K562 (cell line): ENCODE measurements around the gene CNGB1. TPM values are rescaled to one million over a fixed set of nuclear protein-coding genes. Genes with fewer than 3 reads are reported as not detected.

Experiments used
- ATAC-seq: fragments of 200-7000 bp; cut with Tn5 transposase; 3 replicates; pipeline ENCODE4 v1.9.1; 2020; ENCODE audit warnings: moderate library complexity
- BruUV-seq: library from RNA; stranded (reverse); fragments of 400-500 nt; replicated peaks from 2 replicates; lab custom pipeline; 2021; lab: Mats Ljungman, UMichigan
- CTCF ChIA-PET: fragments of 300-600 bp; formaldehyde crosslinking; extraction: SDS; loops from one replicate; lab custom pipeline; 2021; ENCODE audit warnings: low intra/inter-chr PET ratio; lab: Yijun Ruan, JAX
- POLR2A ChIA-PET: fragments of 300-600, 350-650 bp; sonication (Branson Sonifier 250); formaldehyde crosslinking; extraction: SDS; loops from one replicate; lab custom pipeline; 2021; ENCODE audit warnings: antibody characterized with exemption, inconsistent platforms; lab: Yijun Ruan, JAX
- DNase-seq, 4 experiments: peaks; one replicate each; pipeline versions ENCODE4 v3.0.0 to v3.0.0-alpha.2; 2011 to 2018; ENCODE audit warnings: low spot score in 3 of 4, mixed read lengths in 3 of 4; ENCODE audit errors: extremely low read depth in 1 of 4
- FAIRE-seq: peaks from 2 replicates; lab custom pipeline; 2011; peaks lifted over from hg19 to GRCh38; lab: Jason Lieb, UNC
- H2AFZ ChIP-seq: 2 replicates; pipeline ENCODE4 v1.6.0; 2011; ENCODE audit warnings: low read depth, low read length, control low read depth, inconsistent platforms
- H3K27ac ChIP-seq: fragments of 200-600 bp; 3 replicates; pipeline ENCODE4 v1.8.0; 2011; ENCODE audit warnings: low read depth, mild to moderate bottlenecking, control low read depth, inconsistent platforms, low read length, moderate library complexity, mixed read lengths; ENCODE audit errors: extremely low read depth
- H3K27me3 ChIP-seq, 2 experiments: fragments of 300-600 bp in 1 of 2; 2 replicates in 1 of 2; 3 replicates in 1 of 2; pipeline versions ENCODE4 v1.6.0 to v1.8.0; 2011; ENCODE audit warnings: inconsistent platforms in 2 of 2, low read length in 2 of 2, mild to moderate bottlenecking in 1 of 2, mixed read lengths in 1 of 2, moderate library complexity in 1 of 2; ENCODE audit not compliant: control insufficient read depth in 2 of 2, insufficient read depth in 2 of 2
- H3K36me3 ChIP-seq: fragments of 300-600 bp; 3 replicates; pipeline ENCODE4 v1.8.0; 2011; ENCODE audit warnings: mild to moderate bottlenecking, low read length, inconsistent platforms; ENCODE audit not compliant: control insufficient read depth, insufficient read depth
- H3K4me1 ChIP-seq, 2 experiments: fragments of 200-600 bp in 1 of 2; replicated peaks in 1 of 2; 2 replicates in 1 of 2; 3 replicates in 1 of 2; pipeline versions ENCODE4 v1.5.1 to v1.8.0; 2011; ENCODE audit warnings: inconsistent platforms in 2 of 2, low read length in 2 of 2, mild to moderate bottlenecking in 1 of 2, mixed read lengths in 1 of 2, moderate library complexity in 1 of 2; ENCODE audit not compliant: control insufficient read depth in 2 of 2, insufficient read depth in 2 of 2
- H3K4me2 ChIP-seq: 2 replicates; pipeline ENCODE4 v1.6.1; 2011; ENCODE audit warnings: low read length, control low read depth, inconsistent platforms, mixed read lengths; ENCODE audit not compliant: insufficient read depth
- H3K4me3 ChIP-seq: fragments of 200-600 bp; sonication (generic), shearing (Covaris generic); 2 replicates; pipeline ENCODE4 v1.5.1; 2016; ENCODE audit warnings: control low read depth, inconsistent platforms
- H3K79me2 ChIP-seq: fragments of 200-600 bp; 3 replicates; pipeline ENCODE4 v1.8.0; 2011; ENCODE audit warnings: low read length, inconsistent platforms; ENCODE audit not compliant: control insufficient read depth, insufficient read depth
- H3K9ac ChIP-seq, 2 experiments: 2 replicates each; pipeline versions ENCODE4 v1.6.0 to v1.6.1; 2011; ENCODE audit warnings: low read depth in 2 of 2, low read length in 2 of 2, control low read depth in 1 of 2, inconsistent platforms in 1 of 2, mild to moderate bottlenecking in 1 of 2, mixed read lengths in 1 of 2; ENCODE audit not compliant: insufficient read depth in 1 of 2
- H3K9me1 ChIP-seq: one replicate; pipeline ENCODE4 v1.6.0; 2011; ENCODE audit warnings: inconsistent platforms, mild to moderate bottlenecking, low read length, moderate library complexity; ENCODE audit not compliant: control insufficient read depth, insufficient read depth
- H3K9me3 ChIP-seq: replicated peaks from 2 replicates; pipeline ENCODE4 v1.5.1; 2011; ENCODE audit warnings: low read depth, low read length, inconsistent platforms; ENCODE audit not compliant: control insufficient read depth, insufficient read depth
- H4K20me1 ChIP-seq: replicated peaks from 2 replicates; pipeline ENCODE4 v1.6.1; 2011; ENCODE audit warnings: low read length, inconsistent platforms, mixed read lengths; ENCODE audit not compliant: control insufficient read depth, insufficient read depth
- CAMTA2 ChIP-seq: fragments of 250-450 bp; sonication (Bioruptor Pico); conservative IDR thresholded peaks from 2 replicates; pipeline ENCODE4 v1.5.1; 2022
- CBX1 ChIP-seq: sonication (generic); IDR thresholded peaks from 2 replicates; pipeline ENCODE4 v1.6.1; 2016; ENCODE audit warnings: antibody characterized with exemption, low read depth, mild to moderate bottlenecking
- EP400 ChIP-seq: fragments of 450-650 bp; IDR thresholded peaks from 2 replicates; pipeline ENCODE4 v1.6.1; 2017; ENCODE audit warnings: antibody characterized with exemption, mild to moderate bottlenecking, moderate library complexity
- ERF ChIP-seq: fragments of 450-650 bp; formaldehyde crosslinking; IDR thresholded peaks from 2 replicates; pipeline ENCODE4 v1.4.0; 2020; ENCODE audit warnings: mild to moderate bottlenecking, mixed read lengths
- ETV1 ChIP-seq: fragments of 450-650 bp; conservative IDR thresholded peaks from 2 replicates; pipeline ENCODE4 v1.6.1; 2016; ENCODE audit warnings: missing genetic modification characterization, control low read depth, low read depth, missing compliant biosample characterization
- NELFE ChIP-seq: IDR thresholded peaks from 2 replicates; pipeline ENCODE4 v1.6.1; 2011; ENCODE audit warnings: mild to moderate bottlenecking; ENCODE audit not compliant: insufficient read depth, insufficient read length
- NR3C1 ChIP-seq: sonication (generic); formaldehyde crosslinking; IDR thresholded peaks from 2 replicates; pipeline ENCODE4 v1.8.1; 2022; ENCODE audit warnings: missing genetic modification reagents
- RBM14 ChIP-seq: fragments of 200-400 bp; formaldehyde crosslinking; IDR thresholded peaks from 2 replicates; pipeline ENCODE4 v1.6.1; 2018; ENCODE audit warnings: low read depth, mild to moderate bottlenecking, low read length, moderate library complexity, borderline replicate concordance; ENCODE audit not compliant: insufficient read depth
- SP2 ChIP-seq: IDR thresholded peaks from 2 replicates; pipeline ENCODE4 v1.6.1; 2011; ENCODE audit warnings: mild to moderate bottlenecking, low read depth, low read length, moderate library complexity; ENCODE audit not compliant: poor library complexity, severe bottlenecking; ENCODE audit errors: extremely low read depth
- TEAD4 ChIP-seq, 2 experiments: sonication (generic) in 1 of 2; formaldehyde crosslinking in 1 of 2; IDR thresholded peaks; 2 replicates each; pipeline versions ENCODE4 v1.6.1 to v1.8.0; 2012 to 2022; ENCODE audit warnings: borderline replicate concordance in 1 of 2, inconsistent platforms in 1 of 2, low read length in 1 of 2, mild to moderate bottlenecking in 1 of 2, missing genetic modification reagents in 1 of 2
- ZNF23 ChIP-seq: fragments of 250-450 bp; sonication (Bioruptor Pico); IDR thresholded peaks from 2 replicates; pipeline ENCODE4 v1.4.0; 2020; ENCODE audit warnings: mild to moderate bottlenecking
- ZNF324 ChIP-seq: fragments of 250-450 bp; sonication (Bioruptor Pico); IDR thresholded peaks from 2 replicates; pipeline ENCODE4 v1.4.0; 2020; ENCODE audit warnings: mild to moderate bottlenecking
- ZNF57 ChIP-seq: fragments of 450-650 bp; formaldehyde crosslinking; IDR thresholded peaks from 2 replicates; pipeline ENCODE4 v1.4.0; 2020; ENCODE audit warnings: mild to moderate bottlenecking, moderate library complexity
- ZNF644 ChIP-seq: fragments of 200-800 bp; sonication (Bioruptor generic); IDR thresholded peaks from 2 replicates; pipeline ENCODE4 v1.6.1; 2016; ENCODE audit warnings: low read depth, missing genetic modification characterization, missing compliant biosample characterization
- WGBS: fragments of 100-300 bp; shearing (Covaris generic); methylation state at CpG from one replicate; pipeline ENCODE4 v1.1.6; 2016; ENCODE audit warnings: low coverage, mixed read lengths; ENCODE audit not compliant: insufficient coverage; ENCODE audit errors: missing lambda C conversion rate; 5-methylcytosine and 5-hydroxymethylcytosine counted together
- in situ Hi-C: fragments of 300-500 bp; cut with MboI; formaldehyde crosslinking; loops from 4 replicates; pipeline ENCODE4 v1.15.0; 2018; ENCODE audit warnings: inconsistent platforms, mixed read lengths
- intact Hi-C: fragments of 100-400 bp; cut with micrococcal nuclease; formaldehyde crosslinking; loops from 2 replicates; pipeline ENCODE4 v1.14.2; 2022
- polyA plus RNA-seq, 8 experiments: library from polyadenylated mRNA; depleted of rRNA in 4 of 8; stranded (reverse) in 5 of 8; unstranded in 3 of 8; fragments of >200 nt; fragmentation: Nextera tagmentation in 2 of 8; fragmentation: Illumina TruSeq in 1 of 8; extraction: Ambion mirVana in 2 of 8; extraction: Trizol in 1 of 8; gene quantifications; 2 replicates each; pipeline versions ENCODE4 v1.2.1 to v1.2.3, GENCODE V29; 2011 to 2014; ENCODE audit warnings: inconsistent platforms in 1 of 8, missing spikeins in 1 of 8
- total RNA-seq, 7 experiments: library from RNA; depleted of rRNA in 6 of 7; stranded (reverse); fragments of >200 nt in 6 of 7; fragmentation: Illumina TruSeq in 2 of 7; extraction: Trizol in 2 of 7; gene quantifications; 2 replicates each; pipeline versions ENCODE4 v1.2.1 to v1.2.3, GENCODE V29; 2011 to 2021; ENCODE audit warnings: low replicate concordance in 1 of 7

CNGB1 gene
- total and polyA plus RNA-seq, 9 of the 15 experiments (the other 6 are each of a cell fraction or from before 2014, with no cell fraction given) = not detected

DNA sequence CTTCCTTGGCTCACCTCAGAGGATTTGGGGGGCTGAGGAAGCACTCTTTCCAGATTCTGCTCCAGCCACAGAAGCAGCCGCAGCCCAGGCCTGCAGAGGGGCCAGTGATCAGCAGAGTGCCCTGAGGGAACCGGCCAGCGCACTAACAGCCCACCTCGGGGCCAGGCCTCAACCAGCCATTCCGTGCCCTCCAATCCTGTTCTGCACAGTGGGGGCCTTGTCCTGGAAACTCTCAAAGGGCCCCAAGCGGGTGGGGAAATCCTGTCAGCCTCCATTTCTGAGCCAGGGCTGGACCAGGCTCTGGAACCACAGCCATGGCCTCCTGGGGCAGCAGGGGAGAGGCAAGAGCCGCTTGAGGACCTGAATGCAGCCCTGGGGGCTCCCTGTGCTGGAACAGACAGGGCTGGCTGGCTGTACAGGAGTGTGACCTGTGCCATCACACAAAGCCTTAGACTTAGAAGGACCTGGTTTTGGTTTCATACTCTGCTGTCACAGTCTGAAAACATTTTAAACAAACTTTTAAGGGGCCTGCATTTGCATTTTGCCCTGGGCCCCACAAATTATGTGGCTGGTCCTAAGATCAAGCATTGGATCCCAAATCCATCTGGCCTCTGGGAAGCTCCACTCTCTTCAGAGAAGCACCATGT lies 10.0 kb downstream of the CNGB1 start:
- no TSS peak for BruUV-seq
- in situ Hi-C loops (no loop called here), intact Hi-C loops (no loop called here)

DNA sequence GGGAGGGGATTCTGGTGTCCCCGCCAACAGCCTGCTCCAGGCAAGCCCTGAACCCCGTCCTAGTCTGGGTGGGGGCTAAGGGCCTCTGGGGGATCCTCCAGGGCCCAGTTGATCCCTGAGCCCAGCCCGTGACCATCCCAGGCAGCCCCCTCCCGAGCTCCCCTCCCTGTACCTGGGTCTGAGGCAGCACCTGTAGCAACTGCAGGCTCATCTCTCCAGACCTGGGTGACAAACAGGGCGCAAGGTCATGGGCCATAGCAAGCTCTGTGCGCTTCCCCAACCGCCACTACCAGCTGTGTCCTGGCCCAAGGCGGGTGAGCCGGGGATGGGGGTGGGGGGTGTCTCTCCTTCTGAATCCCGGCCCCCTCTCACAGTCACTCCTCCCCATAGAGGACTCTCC lies 10.6 kb downstream of the CNGB1 start:
- H2AFZ ChIP-seq = no peak overlapping the region
- H3K27ac ChIP-seq = no peak overlapping the region
- intact Hi-C loops = no loop called here
- CTCF ChIA-PET = no interaction called here
- ATAC-seq = no peak
- no peaks in the 10 kb centered on the region; a peak in 1 of 5 replicates for H3K27me3 ChIP-seq
- no peaks in the 10 kb centered on the region for H4K20me1 ChIP-seq
- H3K36me3 ChIP-seq = no peaks in the 10 kb centered on the region
- POLR2A ChIA-PET = no interaction called here
- H3K9ac ChIP-seq = no peak overlapping the region
- BruUV-seq = no TSS peak
- no peaks in the 10 kb centered on the region; the same call in 1 of the 2 replicates for H3K9me3 ChIP-seq
- no peak for DNase-seq
- FAIRE-seq = no peak
- no peaks in the 10 kb centered on the region for H3K79me2 ChIP-seq
- H3K4me1 ChIP-seq = peaks cover 0 to 23% of the 10 kb centered on the region in 2 experiments; a peak in 3 of 5 replicates
- TF ChIP-seq SP2 (no peak), NELFE (no peak), TEAD4 (IDR thresholded peaks at IDR 0.05; ENCODE audit: low read length) (no peak), TEAD4 (CRISPR knock-in tag; IDR thresholded peaks at IDR 0.05; ENCODE audit: borderline replicate concordance) (no peak), ZNF23 (CRISPR knock-in tag) (no peak), RBM14 (no peak)
- in situ Hi-C loops = no loop called here
- H3K9me1 ChIP-seq = no peaks in the 10 kb centered on the region
- H3K4me3 ChIP-seq = no peak overlapping the region
- H3K4me2 ChIP-seq = no peak overlapping the region
- WGBS = 17% methylated on average over 8 of the region's 10 CpGs

More for the DNA sequence above, 10.0 kb downstream of the CNGB1 start:
- no peaks in the 10 kb centered on the region for H3K36me3 ChIP-seq
- no peak overlapping the region for H3K27ac ChIP-seq
- no peak overlapping the region for H3K4me3 ChIP-seq
- WGBS = 12% methylated on average over 6 of the region's 7 CpGs
- no peaks in the 10 kb centered on the region; a peak in 1 of 5 replicates for H3K27me3 ChIP-seq
- H3K79me2 ChIP-seq = no peaks in the 10 kb centered on the region
- no peak overlapping the region for H2AFZ ChIP-seq
- H3K4me1 ChIP-seq = peaks cover 0 to 18% of the 10 kb centered on the region in 2 experiments; a peak in 3 of 5 replicates
- H4K20me1 ChIP-seq = no peaks in the 10 kb centered on the region
- no peak for FAIRE-seq
- TF ChIP-seq ZNF324 (CRISPR knock-in tag) = no peak
- TF ChIP-seq EP400 = no peak
- no peak for TF ChIP-seq ERF (CRISPR knock-in tag)
- TF ChIP-seq ZNF57 (CRISPR knock-in tag) = no peak
- TF ChIP-seq NR3C1 (CRISPR knock-in tag) = no peak
- no peak for TF ChIP-seq ZNF644 (tag)
- TF ChIP-seq CBX1 = no peak
- TF ChIP-seq CAMTA2 (CRISPR knock-in tag) = no peak
- TF ChIP-seq ETV1 (tag) = no peak
- no peaks in the 10 kb centered on the region for H3K9me1 ChIP-seq
- ATAC-seq = no peak
- no peak for DNase-seq
- H3K4me2 ChIP-seq = no peak overlapping the region
- H3K9me3 ChIP-seq = no peaks in the 10 kb centered on the region; the same call in 1 of the 2 replicates
- no peak overlapping the region for H3K9ac ChIP-seq
- ChIA-PET CTCF (no interaction called here), POLR2A (interaction anchor here (0.6 to 0.8 kb wide), 2 partner anchors 8 to 596 kb away, joined by 3 read pairs; no protein-coding TSS in a partner anchor)
